ENCODE results near the gene FCGR3A.
"Not testable (repeated sequence)": the region's sequence is repeated elsewhere in the genome, so short reads cannot be mapped to it uniquely, and the experiment has no call there.

The FCGR3A gene

DNA sequence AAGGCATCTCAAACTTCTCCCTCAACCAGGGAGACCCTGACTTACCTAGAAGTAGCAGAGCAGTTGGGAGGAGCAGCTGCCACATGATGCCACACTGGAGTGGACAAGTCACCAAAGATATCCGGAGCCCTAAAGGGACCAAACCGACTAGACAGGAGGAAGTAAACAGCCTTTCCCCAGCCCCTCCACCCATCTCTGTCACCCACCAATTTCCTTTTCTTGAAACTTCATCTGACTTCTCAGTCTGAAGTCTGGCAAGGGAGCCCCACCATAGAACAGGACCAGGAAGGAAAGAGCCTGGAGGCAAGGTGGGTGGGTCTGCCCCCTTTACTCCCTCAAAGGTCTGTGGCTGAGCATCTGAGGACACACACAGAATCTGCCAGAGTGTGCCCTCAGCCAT is at the start of gene FCGR3A:
Gene FCGR3A, minus strand, starts transcription at position 167 of the 400 bp plus-strand sequence. Its CDS starts 82 bp downstream, at position 85.
- no peak for DNase-seq

DNA sequence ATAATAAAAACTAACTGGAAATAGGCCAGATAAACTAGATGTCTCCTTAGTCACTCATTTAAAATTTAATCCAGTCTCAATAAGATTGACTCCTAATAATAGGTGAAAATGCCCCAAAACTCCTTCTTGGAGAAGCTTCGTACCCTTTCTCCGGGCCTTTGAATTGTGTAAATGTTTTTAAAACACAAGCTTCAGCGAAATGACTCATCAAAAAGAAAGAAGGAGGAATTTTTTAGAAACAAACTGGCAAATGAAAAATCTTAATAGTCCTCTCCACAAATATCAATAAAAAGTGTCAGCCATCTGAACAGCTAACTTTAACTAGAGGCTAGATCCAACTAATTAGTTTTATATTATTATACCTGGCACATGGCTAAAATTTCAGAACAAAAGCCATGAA is 47.5 kb upstream of the FCGR3A start:
- not testable (repeated sequence) for DNase-seq

DNA sequence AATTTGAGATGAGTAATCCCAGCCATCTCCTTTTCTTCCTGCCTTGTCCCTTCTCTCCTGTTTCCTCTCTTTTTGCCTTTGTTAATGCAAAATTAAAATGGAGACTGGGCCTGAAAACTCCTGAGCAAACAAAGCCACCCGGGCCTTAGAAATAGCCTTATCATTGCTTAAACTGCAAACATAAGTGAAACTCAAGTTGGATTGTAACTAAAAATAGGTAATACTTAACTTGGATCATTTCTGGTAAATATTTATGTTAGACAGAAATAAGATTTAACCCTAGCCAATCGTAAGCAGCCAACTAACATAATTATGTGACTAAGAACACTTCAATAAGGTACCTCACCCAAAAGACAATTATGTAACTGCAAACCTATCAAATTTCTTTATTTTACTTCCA is 46.0 kb upstream of the FCGR3A start:
- not testable (repeated sequence) for DNase-seq

DNA sequence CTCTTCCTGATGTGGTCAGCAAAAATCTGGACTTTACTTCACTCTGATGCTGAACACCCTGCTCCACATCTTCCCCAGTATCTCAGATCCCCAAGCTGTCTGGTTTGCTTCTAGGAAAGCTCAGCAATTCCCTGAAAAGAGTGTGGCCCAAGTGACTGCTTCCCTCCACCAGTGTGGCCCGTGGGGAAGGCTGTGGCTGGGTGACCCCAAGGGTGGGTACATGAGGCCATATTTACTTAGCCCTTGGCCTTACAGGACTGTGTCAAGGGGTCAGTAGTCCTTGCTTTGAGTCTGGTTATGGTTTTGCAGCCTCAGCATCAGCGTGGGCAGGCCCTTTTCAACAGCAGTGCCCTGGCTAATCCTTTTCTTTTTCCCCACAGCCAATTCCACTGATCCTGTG is 45.6 kb upstream of the FCGR3A start:
- not testable (repeated sequence) for DNase-seq

DNA sequence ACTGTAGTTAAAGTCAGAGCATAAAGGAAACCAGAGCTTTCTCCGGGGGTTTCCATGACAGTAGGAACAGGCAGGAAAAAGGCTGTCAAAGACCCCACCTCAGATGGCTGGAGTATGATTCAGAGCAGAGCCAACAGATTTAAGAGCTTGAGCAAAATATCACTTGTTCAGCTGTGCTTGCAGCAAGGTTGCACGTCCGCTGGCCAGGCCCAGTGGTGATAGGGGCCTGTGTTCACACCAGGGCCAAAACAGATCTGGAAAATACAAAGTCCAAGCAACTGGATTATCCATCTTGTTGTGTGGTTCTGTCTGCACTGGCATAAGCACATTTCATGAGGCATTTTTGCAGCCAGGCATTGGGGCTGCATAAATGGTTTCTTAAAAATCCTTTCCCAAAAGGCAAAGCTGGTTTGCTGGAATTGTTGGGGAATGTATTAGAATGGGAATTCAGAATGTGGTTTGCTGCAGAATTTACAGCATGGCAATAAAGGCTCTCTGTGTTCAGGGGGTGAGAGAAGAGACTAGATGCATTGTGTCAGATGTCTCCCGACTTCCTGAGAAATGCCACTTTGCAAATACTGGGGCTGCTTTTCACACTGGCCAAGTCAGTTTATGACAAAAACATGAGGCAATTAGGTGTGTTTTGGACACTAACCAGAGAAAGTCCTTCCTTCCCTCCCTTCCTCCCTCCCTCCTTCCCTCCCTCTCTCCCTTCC is 44.8 kb upstream of the FCGR3A start:
- DNase-seq = not testable (repeated sequence)

DNA sequence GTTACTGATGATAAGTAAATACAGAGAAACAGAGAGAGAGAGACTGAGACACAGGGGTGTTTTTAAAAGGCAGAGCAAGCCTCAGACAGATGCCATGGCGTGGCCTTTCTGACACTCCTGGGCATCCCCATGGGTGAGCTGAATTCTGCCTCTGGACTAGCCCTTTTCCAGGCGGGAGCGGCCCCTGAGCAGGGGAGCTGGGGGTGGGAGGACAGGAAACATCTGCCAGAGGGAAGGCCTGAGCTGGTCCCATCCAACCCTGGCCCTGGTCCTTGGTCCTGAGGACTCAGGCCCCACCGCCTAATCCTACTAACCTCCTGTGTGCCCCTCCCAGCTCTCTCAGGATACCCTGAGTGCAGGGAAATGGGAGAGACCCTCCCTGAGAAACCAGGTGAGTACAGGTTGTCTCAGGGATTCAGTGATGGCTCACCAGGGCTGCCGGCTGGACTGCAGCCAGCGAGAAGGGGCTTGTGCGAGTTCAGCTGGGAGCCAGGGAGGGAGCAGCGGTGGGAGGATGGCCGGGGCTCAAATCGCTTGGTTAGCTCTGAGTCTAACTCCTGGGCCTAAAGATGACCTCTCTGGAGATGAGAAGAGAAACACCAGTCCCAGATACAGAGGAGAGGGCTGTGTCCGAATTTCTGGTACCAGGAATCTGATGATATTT is 43.6 kb upstream of the FCGR3A start:
- DNase-seq = not testable (repeated sequence)

DNA sequence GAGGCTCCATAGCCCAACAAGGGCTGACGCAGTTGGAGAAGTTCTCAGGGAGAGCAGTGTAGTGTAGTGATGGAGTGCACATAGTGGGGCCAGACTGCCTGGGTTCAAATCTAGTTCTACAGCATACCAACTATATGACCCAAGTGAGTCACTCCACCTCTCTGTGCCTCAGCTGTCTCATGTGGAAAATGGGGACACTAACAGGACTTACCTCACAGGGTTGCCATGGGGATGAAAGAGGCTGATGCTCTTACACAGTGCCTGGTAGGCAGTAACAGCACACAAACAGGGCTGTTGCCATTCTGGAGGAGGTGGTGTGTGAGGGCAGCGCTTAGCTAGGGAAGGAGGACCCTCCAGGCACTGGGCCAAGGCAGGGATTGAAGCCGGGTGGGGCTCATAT is 43.0 kb upstream of the FCGR3A start:
- DNase-seq = not testable (repeated sequence)

DNA sequence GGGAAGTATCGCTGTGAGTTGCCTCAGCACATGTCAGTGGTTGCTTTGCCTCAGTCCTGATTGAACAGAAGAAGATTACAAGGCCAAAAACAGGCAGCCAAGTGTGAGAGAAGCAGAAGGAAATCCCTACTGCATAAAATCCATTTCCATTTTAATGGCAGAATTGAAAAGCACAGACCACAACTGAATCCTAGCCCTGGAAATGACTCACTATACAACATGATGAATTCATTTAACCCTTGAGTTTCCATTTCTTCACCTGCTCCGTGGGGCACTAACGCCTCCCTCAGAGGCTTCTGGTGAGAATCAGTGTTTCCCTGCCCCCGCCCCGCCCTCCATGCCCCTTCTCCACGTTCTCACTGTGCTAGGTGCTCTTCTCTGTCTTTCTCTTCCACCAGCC is 40.3 kb upstream of the FCGR3A start:
- DNase-seq = not testable (repeated sequence)

DNA sequence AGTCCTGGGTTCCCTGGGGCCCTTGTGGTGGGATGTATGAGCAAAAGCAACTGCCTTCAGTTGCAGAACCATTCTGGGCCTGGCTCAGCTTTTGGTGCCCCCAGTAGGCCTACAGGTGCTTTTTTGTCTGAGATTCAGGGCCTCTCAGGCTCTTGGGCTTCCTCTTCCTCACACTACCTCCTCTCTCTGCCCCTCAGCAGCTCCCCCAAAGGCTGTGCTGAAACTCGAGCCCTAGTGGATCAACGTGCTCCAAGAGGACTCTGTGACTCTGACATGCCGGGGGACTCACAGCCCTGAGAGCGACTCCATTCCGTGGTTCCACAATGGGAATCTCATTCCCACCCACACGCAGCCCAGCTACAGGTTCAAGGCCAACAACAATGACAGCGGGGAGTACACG is 39.7 kb upstream of the FCGR3A start:
- DNase-seq = not testable (repeated sequence)

DNA sequence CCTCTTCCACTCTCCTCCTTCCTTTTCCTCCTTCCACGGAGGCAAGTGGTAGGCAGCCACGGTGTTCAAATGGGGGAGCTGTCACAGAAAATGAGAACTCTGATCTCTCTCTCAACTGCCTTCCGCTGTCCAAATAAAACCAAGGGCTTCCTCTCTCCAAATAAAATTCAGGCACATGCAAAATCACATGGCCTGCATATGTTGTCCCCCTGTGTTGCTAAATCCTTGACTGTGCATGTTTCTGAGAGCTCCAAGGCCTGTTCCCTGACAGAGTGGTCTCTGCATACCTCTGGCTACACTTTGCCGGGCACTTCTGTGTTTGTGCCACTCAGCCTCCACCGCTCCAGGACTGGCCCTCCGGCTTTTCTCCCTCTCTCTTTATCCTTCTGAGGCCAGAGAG is 39.0 kb upstream of the FCGR3A start:
- DNase-seq = not testable (repeated sequence)

DNA sequence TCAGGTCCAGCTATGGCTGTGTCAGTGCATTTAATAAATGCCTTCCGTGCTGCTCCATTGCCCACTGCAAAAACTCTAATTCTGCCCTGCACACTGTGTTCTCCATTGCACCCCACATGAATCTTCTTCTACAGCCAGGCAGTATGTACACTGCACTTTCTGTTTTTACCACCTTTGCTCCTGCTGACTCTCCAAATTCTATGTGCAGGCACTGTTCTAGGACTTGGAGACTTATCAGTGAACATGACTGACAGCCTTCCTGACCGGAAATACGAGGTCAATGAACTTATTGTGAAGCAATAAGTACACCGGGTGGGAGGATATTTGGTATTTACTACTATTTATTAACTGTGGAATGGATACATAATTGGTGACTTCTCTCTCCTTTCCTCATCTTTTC is 33.3 kb upstream of the FCGR3A start:
- not testable (repeated sequence) for DNase-seq

DNA sequence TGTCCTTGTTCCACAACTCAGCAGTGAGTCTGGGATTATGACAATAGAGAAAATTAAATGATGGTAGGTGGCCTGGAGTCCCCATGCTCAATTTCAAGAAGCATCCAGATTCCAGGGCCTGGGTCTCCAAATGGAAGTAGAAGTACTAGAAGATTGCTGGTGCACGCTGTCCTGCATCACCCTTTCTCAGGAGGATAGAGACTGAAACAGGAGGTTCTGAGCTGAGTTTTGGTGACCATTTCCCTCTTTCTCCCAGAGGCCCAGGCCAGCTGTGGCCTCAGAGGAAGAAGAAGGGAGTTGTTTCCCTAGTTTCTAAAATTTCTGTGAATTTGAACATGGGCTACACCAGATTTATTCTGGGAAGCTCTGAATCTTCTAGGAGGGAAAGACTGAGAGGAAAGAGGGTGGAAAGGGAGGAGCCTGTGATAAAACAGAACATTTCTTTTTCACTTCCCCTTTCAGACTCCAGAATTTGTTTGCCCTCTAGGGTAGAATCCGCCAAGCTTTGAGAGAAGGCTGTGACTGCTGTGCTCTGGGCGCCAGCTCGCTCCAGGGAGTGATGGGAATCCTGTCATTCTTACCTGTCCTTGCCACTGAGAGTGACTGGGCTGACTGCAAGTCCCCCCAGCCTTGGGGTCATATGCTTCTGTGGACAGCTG is 31.4 kb upstream of the FCGR3A start:
- DNase-seq = not testable (repeated sequence)

DNA sequence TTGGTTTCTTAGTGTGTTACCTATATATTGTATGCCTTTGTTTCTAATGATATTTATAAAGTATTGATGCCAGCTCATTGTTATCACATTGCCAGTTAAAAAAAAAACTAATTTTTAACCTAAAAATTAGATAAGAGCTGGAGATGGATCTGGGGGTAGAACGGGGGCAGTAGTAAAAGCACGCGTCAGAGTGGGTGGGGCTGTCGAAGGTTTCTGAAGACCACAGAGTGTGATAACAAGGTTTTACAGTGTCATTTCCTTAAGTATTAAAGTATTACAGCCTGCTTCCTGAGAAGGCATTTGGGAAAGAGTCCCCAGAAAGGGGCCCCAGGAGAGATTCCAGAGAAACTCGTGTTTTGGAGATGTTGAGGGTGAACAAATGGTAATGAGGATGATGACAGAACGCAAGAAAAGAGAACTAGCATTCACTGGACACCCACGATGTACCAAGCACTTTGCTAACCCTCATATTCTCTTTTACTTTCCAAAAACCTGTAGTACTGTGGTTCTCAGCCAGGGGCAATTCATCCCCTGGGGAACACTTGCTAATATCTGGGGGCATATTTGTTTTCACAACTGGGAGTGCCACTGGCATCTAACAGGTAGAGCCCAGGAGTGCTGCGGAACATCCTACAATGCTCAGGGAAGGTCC is 30.4 kb upstream of the FCGR3A start:
- not testable (repeated sequence) for DNase-seq

DNA sequence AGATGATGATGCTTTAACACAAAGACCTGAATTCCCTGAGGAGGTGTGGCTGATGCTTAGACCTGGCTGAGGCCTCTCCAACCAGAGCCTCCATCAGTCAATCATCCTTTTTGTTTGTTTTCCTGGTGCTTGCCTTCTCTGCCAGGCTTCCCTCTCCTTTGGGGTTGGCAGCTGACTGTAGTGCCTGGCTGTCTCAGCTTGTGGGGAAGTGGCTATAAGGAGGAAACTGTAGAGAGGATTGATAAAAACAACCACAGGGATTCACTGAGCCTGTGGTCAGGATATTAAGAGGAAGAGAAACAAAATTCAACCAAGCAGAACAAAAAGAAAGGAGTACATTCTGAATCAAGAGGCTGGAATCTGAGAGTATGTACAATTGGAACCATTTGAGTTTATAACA is 27.1 kb upstream of the FCGR3A start:
- DNase-seq = not testable (repeated sequence)

DNA sequence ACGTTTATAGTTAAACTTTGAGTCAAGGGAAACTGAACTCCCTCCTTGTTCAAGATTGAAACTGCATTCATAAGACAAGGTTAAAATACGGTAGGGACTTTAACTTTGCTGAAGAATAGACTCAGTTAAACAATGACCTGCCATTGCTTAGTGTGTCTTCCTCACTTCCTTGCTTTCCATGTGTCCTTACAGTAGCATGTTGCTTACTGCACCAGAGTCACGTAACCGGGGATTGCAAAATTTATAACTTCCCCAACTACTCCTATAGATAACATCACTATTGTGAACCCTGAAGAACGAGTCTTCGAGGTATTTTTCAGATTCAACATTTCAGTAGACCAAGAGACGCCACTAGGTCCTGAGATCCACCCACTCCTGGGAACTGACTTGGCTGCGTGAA is 22.1 kb upstream of the FCGR3A start:
- DNase-seq = not testable (repeated sequence)

DNA sequence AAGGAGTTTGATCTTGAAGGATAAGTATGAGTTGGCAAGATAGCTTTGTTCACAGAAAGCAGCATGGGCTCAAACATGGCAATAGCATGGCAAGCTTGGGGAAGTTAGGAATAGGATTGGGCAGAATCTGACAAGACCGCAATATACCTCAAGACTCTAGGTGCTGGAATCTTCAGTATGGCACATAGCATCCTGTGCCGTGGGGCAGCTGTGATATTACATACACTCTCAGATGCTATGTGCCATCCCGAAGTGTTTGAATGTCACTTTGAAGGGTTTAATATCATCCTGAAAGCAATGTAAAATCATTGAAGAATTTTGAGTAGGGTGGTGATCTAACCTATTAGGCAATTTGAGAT is 17.0 kb upstream of the FCGR3A start:
- DNase-seq = not testable (repeated sequence)

DNA sequence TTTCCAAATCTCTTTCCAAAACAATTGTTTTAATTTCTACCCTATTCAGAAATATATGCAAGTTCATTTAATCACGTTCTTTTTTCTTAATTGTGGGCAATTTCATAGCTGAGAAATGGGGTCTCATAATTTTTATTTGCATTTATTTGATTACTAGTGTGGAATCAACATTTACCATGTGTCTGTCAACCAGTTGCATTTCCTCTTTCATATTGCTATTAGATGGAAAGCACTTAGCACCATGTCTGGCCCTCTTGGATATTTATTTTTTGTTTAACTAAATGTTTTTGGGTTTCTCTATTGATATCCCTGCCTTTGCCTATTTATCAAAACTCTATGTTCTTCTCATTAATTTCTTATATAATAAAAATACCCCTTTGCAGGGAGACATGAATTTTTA is 13.9 kb upstream of the FCGR3A start:
- DNase-seq = not testable (repeated sequence)

DNA sequence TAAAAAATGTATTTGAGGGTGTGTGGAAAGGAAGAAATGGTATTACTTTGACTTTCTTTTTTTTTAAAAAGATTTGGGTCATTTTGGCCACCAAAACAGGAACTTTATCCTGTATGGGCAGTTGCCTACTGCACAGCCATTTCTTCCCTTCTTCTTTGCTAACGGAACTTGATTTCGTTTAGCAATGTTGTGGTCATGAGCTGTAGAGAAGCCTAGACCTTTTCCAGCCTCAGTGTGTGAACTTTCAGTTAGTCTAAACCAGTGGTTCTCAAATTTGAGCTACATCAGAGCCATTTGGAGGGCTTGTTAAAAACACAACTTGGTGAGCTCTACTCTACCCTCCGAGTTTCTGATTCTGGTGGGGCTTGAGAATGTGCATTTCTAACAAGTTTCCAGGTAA is 12.8 kb upstream of the FCGR3A start:
- DNase-seq = not testable (repeated sequence)

DNA sequence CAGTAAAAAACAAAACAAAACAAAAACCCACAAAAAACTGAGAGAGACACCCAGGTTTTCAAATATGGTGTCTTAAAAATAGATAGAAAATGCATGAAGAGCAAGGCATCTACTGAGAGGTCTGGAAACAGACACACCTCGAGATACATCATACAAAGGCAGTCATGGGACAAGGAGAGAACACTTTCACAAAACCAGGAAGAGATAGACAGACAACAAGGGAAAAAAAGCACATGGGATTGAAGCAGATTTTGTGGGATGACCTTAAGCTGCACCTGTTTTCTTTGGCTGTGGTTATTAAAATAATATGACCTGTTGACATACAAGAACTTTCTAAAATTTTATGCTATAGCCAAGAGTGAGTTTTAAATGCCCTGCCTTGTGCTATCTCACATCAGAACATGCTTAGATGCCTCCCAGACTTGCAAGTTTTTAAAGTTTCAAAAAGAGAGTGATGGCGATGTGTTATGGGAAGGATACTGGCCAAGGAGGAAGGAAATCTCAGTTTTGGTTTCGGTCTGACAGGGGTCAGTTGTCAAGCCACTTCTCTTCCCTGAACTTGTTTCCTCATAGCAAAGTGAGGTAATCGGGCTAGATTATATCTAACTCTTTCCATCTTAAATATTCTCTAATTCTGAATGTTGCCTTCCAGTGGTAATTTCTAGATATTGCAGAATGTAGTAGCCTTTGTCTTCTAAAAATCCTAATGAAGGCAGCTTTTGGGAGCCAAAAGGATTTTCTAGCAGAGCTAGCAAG is 11.5 kb upstream of the FCGR3A start:
- DNase-seq = not testable (repeated sequence)

DNA sequence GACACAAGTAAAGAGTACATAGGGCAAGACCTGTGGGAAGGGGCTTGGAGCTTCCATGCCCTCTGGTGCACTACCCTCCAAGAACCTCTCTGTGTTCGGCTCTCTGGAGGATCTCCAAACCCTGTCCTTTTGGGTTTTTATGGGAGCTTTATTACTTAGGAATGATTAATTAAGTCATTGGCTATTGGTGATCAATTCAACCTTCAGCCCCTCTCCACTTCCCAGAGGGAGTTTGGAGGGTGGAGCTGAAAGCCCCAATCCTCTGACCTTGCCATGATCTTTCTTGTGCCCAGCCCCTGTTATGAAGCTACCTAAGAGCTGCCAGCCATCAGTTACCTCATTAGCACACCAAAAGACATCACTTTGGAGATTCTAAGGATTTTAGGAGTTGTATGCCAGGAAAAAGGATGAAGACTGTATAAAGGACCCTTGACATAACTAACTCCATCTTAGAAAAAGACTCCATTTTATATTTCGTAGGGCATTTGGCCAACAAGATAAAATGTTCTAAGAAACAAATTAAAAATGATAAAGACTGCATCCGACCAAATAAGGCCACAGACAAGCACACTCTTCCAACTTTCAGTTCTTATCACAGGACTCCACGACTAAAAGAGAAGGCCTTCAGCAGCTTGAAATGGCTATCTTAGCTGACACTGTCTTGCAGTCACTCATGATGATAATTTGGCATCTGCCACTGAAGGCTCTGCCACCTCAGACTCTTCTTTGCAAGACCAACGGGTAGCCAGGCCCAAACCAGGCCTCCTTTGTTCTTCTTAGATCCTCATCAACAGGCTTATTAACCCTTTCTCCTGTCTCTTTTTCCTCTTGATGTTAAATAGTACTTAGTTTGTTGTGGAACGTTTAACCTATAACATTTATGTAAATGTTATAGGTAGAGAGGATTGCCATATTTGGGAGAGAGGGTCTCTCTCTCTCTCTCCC is 8.2 kb upstream of the FCGR3A start:
- DNase-seq = not testable (repeated sequence)

DNA sequence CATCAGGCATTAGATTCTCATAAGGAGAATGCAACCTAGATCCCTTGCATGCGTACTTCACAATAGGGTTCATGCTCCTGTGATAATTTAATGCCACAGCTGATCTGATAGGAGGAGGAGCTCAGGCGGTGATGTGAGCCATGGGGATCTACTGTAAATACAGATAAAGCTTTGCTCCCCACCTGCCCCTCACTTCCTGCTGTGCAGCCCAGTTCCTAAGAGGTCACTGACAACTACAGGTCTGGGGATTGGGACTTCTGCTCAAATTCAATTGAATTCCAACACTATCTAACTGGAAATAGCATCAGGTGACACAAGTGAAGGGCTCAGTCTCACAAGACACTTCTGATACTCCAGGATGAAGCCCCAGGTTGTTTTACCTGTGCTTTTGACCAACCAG is 7.4 kb upstream of the FCGR3A start:
- not testable (repeated sequence) for DNase-seq

All from stimulated activated CD4-positive, alpha-beta T cell treated with anti-CD3 and anti-CD28 coated beads, Interleukin-4, amount 100 ng/mL, for 4 hours (primary cell).